HepG2 (cell line): Measurements from ENCODE around the gene MMS19. TPM values are rescaled to one million over a fixed set of nuclear protein-coding genes. Genes with fewer than 3 reads are reported as not detected.

ENCODE experiments used
- ATAC-seq: fragments of 200-7000 bp; cut with Tn5 transposase; 3 replicates; pipeline ENCODE4 v1.9.1; 2020; ENCODE audit warnings: mild to moderate bottlenecking, moderate library complexity
- Bru-seq: library from RNA; stranded (reverse); fragments of 400-500 nt; gene quantifications from one replicate; lab custom pipeline; 2021; lab: Mats Ljungman, UMichigan
- BruChase-seq, 2 experiments: library from RNA; stranded (reverse); fragments of 400-500 nt; gene quantifications; one replicate each; lab custom pipeline; 2021; lab: Mats Ljungman, UMichigan
- BruUV-seq: library from RNA; stranded (reverse); fragments of 400-500 nt; replicated peaks from 2 replicates; lab custom pipeline; 2021; lab: Mats Ljungman, UMichigan
- CTCF ChIA-PET: fragments of 300-600 bp; formaldehyde crosslinking; extraction: SDS; loops from one replicate; lab custom pipeline; 2021; ENCODE audit warnings: low total read pairs, inconsistent platforms, low intra/inter-chr PET ratio; lab: Yijun Ruan, JAX
- POLR2A ChIA-PET: fragments of 350-600 bp; sonication (Branson Sonifier 250); formaldehyde crosslinking; loops from one replicate; lab custom pipeline; 2020; ENCODE audit warnings: antibody characterized with exemption, inconsistent platforms; lab: Yijun Ruan, JAX
- DNase-seq: peaks from one replicate; pipeline ENCODE4 v3.0.0-alpha.2; 2015; ENCODE audit warnings: low spot score
- FAIRE-seq: peaks from 3 replicates; lab custom pipeline; 2011; peaks lifted over from hg19 to GRCh38; lab: Jason Lieb, UNC
- H2AFZ ChIP-seq: one replicate; pipeline ENCODE4 v1.6.1; 2011; ENCODE audit warnings: low read length, inconsistent platforms
- H3K27ac ChIP-seq: fragments of 300-600 bp; 3 replicates; pipeline ENCODE4 v1.8.0; 2011; ENCODE audit warnings: mixed run types, mild to moderate bottlenecking, mixed read lengths, low read length, inconsistent platforms; ENCODE audit not compliant: insufficient read depth; ENCODE audit errors: extremely low read length
- H3K27me3 ChIP-seq, 2 experiments: fragments of 200-600 bp in 1 of 2; 2 replicates in 1 of 2; 3 replicates in 1 of 2; pipeline versions ENCODE4 v1.6.0 to v1.8.0; 2011; ENCODE audit warnings: low read length in 2 of 2, mild to moderate bottlenecking in 2 of 2, moderate library complexity in 2 of 2, inconsistent platforms in 1 of 2; ENCODE audit not compliant: insufficient read depth in 2 of 2, control insufficient read depth in 1 of 2
- H3K36me3 ChIP-seq, 2 experiments: fragments of 200-600 bp in 1 of 2; replicated peaks in 1 of 2; 2 replicates in 1 of 2; 3 replicates in 1 of 2; pipeline versions ENCODE4 v1.5.1 to v1.8.0; 2011; ENCODE audit warnings: low read length in 2 of 2, inconsistent platforms in 1 of 2; ENCODE audit not compliant: insufficient read depth in 2 of 2, control insufficient read depth in 1 of 2
- H3K4me1 ChIP-seq: 2 replicates; pipeline ENCODE4 v1.5.1; 2012; ENCODE audit warnings: low read length, inconsistent platforms; ENCODE audit not compliant: insufficient read depth
- H3K4me2 ChIP-seq: 2 replicates; pipeline ENCODE4 v1.6.0; 2011; ENCODE audit warnings: low read depth, low read length, inconsistent platforms
- H3K4me3 ChIP-seq, 3 experiments: fragments of 200-600 bp in 1 of 3; sonication (generic), shearing (Covaris generic) in 1 of 3; replicated peaks in 1 of 3; 2 replicates each; pipeline ENCODE4 v1.5.1; 2011 to 2016; ENCODE audit warnings: low read length in 3 of 3, inconsistent platforms in 2 of 3, low read depth in 2 of 3, mild to moderate bottlenecking in 2 of 3, control low read depth in 1 of 3, mixed read lengths in 1 of 3; ENCODE audit not compliant: insufficient read depth in 1 of 3
- H3K79me2 ChIP-seq: one replicate; pipeline ENCODE4 v1.6.1; 2011; ENCODE audit warnings: low read length, inconsistent platforms; ENCODE audit not compliant: insufficient read depth
- H3K9ac ChIP-seq: 2 replicates; pipeline ENCODE4 v1.6.0; 2011; ENCODE audit warnings: mild to moderate bottlenecking, low read depth, low read length, inconsistent platforms; ENCODE audit not compliant: insufficient read depth
- H3K9me3 ChIP-seq: 2 replicates; pipeline ENCODE4 v1.5.1; 2012; ENCODE audit warnings: mild to moderate bottlenecking, low read length
- H4K20me1 ChIP-seq: 2 replicates; pipeline ENCODE4 v1.6.0; 2011; ENCODE audit warnings: inconsistent platforms, mild to moderate bottlenecking, low read length, moderate library complexity; ENCODE audit not compliant: insufficient read depth
- AHDC1 ChIP-seq: sonication (generic); formaldehyde crosslinking; IDR thresholded peaks from 2 replicates; pipeline ENCODE4 v1.5.1; 2020; ENCODE audit warnings: mild to moderate bottlenecking, missing genetic modification reagents, borderline replicate concordance
- ARHGAP35 ChIP-seq: sonication (generic); formaldehyde crosslinking; IDR thresholded peaks from 2 replicates; pipeline ENCODE4 v1.9.0; 2022; ENCODE audit warnings: mild to moderate bottlenecking, inconsistent platforms, moderate library complexity, missing genetic modification reagents, borderline replicate concordance
- CHD2 ChIP-seq: IDR thresholded peaks from 2 replicates; pipeline ENCODE4 v1.6.1; 2011; ENCODE audit warnings: low read depth, low read length, improper control_type of control experiment
- PRPF4 ChIP-seq: fragments of 200-400 bp; formaldehyde crosslinking; IDR thresholded peaks from 2 replicates; pipeline ENCODE4 v1.6.1; 2016; ENCODE audit warnings: low read length, low read depth; ENCODE audit not compliant: poor library complexity, severe bottlenecking
- ZNF577 ChIP-seq: sonication (generic); formaldehyde crosslinking; IDR thresholded peaks from 2 replicates; pipeline ENCODE4 v1.4.0; 2020; ENCODE audit warnings: mild to moderate bottlenecking, low read depth, missing genetic modification reagents, borderline replicate concordance
- ZNF652 ChIP-seq: IDR thresholded peaks from 2 replicates; pipeline ENCODE4 v1.6.1; 2016; ENCODE audit warnings: low read depth, borderline replicate concordance
- WGBS: methylation state at CpG from one replicate; pipeline ENCODE4 v1.1.6; 2017; ENCODE audit warnings: low lambda C conversion rate; 5-methylcytosine and 5-hydroxymethylcytosine counted together
- in situ Hi-C: cut with HindIII; loops from 2 replicates; pipeline ENCODE4 v1.10.0; 2017; ENCODE audit warnings: low pct_unique_long_range_greater_than_20kb; ENCODE audit not compliant: extremely low pct_ligation_motif_present
- intact Hi-C: fragments of 100-400 bp; cut with micrococcal nuclease; formaldehyde crosslinking; loops from one replicate; pipeline ENCODE4 v1.10.0; 2022; ENCODE audit not compliant: unreplicated experiment
- long read RNA-seq, 2 experiments: library from RNA in 1 of 2; library from polyadenylated mRNA in 1 of 2; stranded (forward) in 1 of 2; unstranded in 1 of 2; transcript quantifications; one replicate each; pipeline ENCODE4 v2.0.0, GENCODE V29; 2019 to 2022
- polyA minus RNA-seq, 3 experiments: library from RNA; depleted of rRNA, polyadenylated mRNA; stranded (reverse); fragments of >200 nt; gene quantifications; 2 replicates each; pipeline ENCODE4 v1.2.3, GENCODE V29; 2011; ENCODE audit warnings: low replicate concordance in 1 of 3
- polyA plus RNA-seq, 8 experiments: library from polyadenylated mRNA; depleted of rRNA in 3 of 8; stranded (reverse) in 7 of 8; unstranded in 1 of 8; fragments of >200 nt; fragmentation: Illumina TruSeq in 4 of 8; extraction: Trizol in 4 of 8; gene quantifications; 2 replicates each; pipeline versions ENCODE4 v1.2.1 to v1.2.3, GENCODE V29; 2011 to 2016; ENCODE audit warnings: low read depth in 4 of 8, missing spikeins in 1 of 8, mixed read lengths in 1 of 8; ENCODE audit not compliant: insufficient read depth in 1 of 8
- total RNA-seq, 5 experiments: library from RNA; depleted of rRNA; stranded (reverse); fragments of >200 nt; fragmentation: Illumina TruSeq; extraction: Trizol; gene quantifications; 2 replicates each; pipeline ENCODE4 v1.2.3, GENCODE V29; 2016; ENCODE audit warnings: low read depth in 1 of 5
- TF ChIP-seq, protein P1 (sequence below): fragments of 450-650 bp; IDR thresholded peaks from 2 replicates; pipeline ENCODE4 v1.6.1; 2017
- TF ChIP-seq, protein P2 (sequence below): sonication (generic); formaldehyde crosslinking; IDR thresholded peaks from 2 replicates; pipeline ENCODE4 v1.5.0; 2020; ENCODE audit warnings: missing genetic modification reagents

MMS19 gene
- 76.4 and 95.9 TPM in 2 replicates for total RNA-seq (2016; rRNA removed; fragmentation: Illumina TruSeq; extraction: Trizol)
- total RNA-seq (2016; cell fraction: cytosol; rRNA removed; fragmentation: Illumina TruSeq; extraction: Trizol; ENCODE audit: low read depth) = 27.5 and 31.1 TPM in 2 replicates
- 79.3 and 88.8 TPM in 2 replicates for total RNA-seq (2016; cell fraction: insoluble cytoplasmic fraction; rRNA removed; fragmentation: Illumina TruSeq; extraction: Trizol)
- 38.8 and 43.6 TPM in 2 replicates for total RNA-seq (2016; cell fraction: membrane; rRNA removed; fragmentation: Illumina TruSeq; extraction: Trizol)
- total RNA-seq (2016; cell fraction: nucleus; rRNA removed; fragmentation: Illumina TruSeq; extraction: Trizol) = 62.7 and 83.1 TPM in 2 replicates
- polyA plus RNA-seq (2011; rRNA removed) = 106 and 107 TPM in 2 replicates
- polyA plus RNA-seq (2011; cell fraction: cytosol; rRNA removed) = 89.6 and 111 TPM in 2 replicates
- 266 and 333 TPM in 2 replicates for polyA plus RNA-seq (2011; cell fraction: nucleus; rRNA removed)
- polyA plus RNA-seq (2012) = 58.1 and 64.4 TPM in 2 replicates
- 12.2 and 14.0 TPM in 2 replicates for polyA plus RNA-seq (2016; cell fraction: cytosol; fragmentation: Illumina TruSeq; extraction: Trizol; ENCODE audit: low read depth)
- 75.8 and 88.6 TPM in 2 replicates for polyA plus RNA-seq (2016; cell fraction: insoluble cytoplasmic fraction; fragmentation: Illumina TruSeq; extraction: Trizol; ENCODE audit: low read depth)
- polyA plus RNA-seq (2016; cell fraction: membrane; fragmentation: Illumina TruSeq; extraction: Trizol; ENCODE audit: low read depth) = 26.7 and 29.6 TPM in 2 replicates
- polyA plus RNA-seq (2016; cell fraction: nucleus; fragmentation: Illumina TruSeq; extraction: Trizol; ENCODE audit: insufficient read depth, low read depth) = 128 and 129 TPM in 2 replicates
- polyA minus RNA-seq (2011; rRNA and poly(A)+ RNA removed; ENCODE audit: low replicate concordance) = 188 and 392 TPM in 2 replicates
- 76.6 and 90.0 TPM in 2 replicates for polyA minus RNA-seq (2011; cell fraction: cytosol; rRNA and poly(A)+ RNA removed)
- 109 and 123 TPM in 2 replicates for polyA minus RNA-seq (2011; cell fraction: nucleus; rRNA and poly(A)+ RNA removed)
- percentile 80 among the genes with signal in this experiment for Bru-seq, nascent RNA
- percentile 80 among the genes with signal in this experiment for BruChase-seq, experiment 1, labeled RNA remaining after a 6-hour chase
- percentile 81 among the genes with signal in this experiment for BruChase-seq, experiment 2, labeled RNA remaining after a 2-hour chase
- long read RNA-seq, experiment 1, transcript MMS19-209 (31 exons, 3,797 nt) = major isoform, 12 of 23 reads
- long read RNA-seq, experiment 1, partial matches to known transcripts = 1 of 23 reads
- long read RNA-seq, experiment 1, other reads (novel, unspliced or antisense) = 10 of 23 reads
- long read RNA-seq, experiment 2, transcript MMS19-209 (31 exons, 3,797 nt) = major isoform, 34 of 121 reads
- long read RNA-seq, experiment 2, partial matches to known transcripts = 30 of 121 reads
- long read RNA-seq, experiment 2, other reads (novel, unspliced or antisense) = 53 of 121 reads

- peak; percentile 93 for DNase-seq
- Histone ChIP-seq H2AFZ (no peak within 1 kb of the TSS), H3K4me1 (peaks cover 61% of the 10 kb centered on the region), H3K27me3 (no peaks in the 10 kb centered on the region; a peak in 1 of 5 replicates), H4K20me1 (peaks cover 24% of the 10 kb centered on the region), H3K36me3 (peaks cover 2 to 4% of the 10 kb centered on the region in 2 experiments; a peak in 3 of 5 replicates), H3K79me2 (peaks cover 52% of the 10 kb centered on the region), H3K9me3 (no peaks in the 10 kb centered on the region), H3K4me2 (peak within 1 kb of the TSS; percentile 91), H3K9ac (peak within 1 kb of the TSS; percentile 92), H3K27ac (peak within 1 kb of the TSS; percentile 90), H3K4me3 (peak within 1 kb of the TSS; percentile 67 to 90 (median 89))
- CTCF ChIA-PET = no interaction called here
- BruUV-seq = TSS peak; percentile 65
- ATAC-seq = peak; percentile 76
- in situ Hi-C loops (no loop called here), intact Hi-C loops (loop anchor here (2.0 kb wide), 1 partner anchor 55 kb away; no protein-coding TSS in a partner anchor)
- WGBS = under 1% methylated on average over 23 of the region's 73 CpGs
- POLR2A ChIA-PET = interaction anchor here (0.7 to 1.7 kb wide), 11 partner anchors 10 to 189 kb away, joined by 3 to 5 read pairs (median 4); partner anchors contain the start of gene AVPI1
- FAIRE-seq = peak; percentile 72
- TF ChIP-seq, protein P1, sequence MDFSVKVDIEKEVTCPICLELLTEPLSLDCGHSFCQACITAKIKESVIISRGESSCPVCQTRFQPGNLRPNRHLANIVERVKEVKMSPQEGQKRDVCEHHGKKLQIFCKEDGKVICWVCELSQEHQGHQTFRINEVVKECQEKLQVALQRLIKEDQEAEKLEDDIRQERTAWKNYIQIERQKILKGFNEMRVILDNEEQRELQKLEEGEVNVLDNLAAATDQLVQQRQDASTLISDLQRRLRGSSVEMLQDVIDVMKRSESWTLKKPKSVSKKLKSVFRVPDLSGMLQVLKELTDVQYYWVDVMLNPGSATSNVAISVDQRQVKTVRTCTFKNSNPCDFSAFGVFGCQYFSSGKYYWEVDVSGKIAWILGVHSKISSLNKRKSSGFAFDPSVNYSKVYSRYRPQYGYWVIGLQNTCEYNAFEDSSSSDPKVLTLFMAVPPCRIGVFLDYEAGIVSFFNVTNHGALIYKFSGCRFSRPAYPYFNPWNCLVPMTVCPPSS = no peak
- no peak for TF ChIP-seq CHD2
- TF ChIP-seq ARHGAP35 = peak; percentile 89; the same call in 1 of the 2 replicates
- TF ChIP-seq, protein P2, sequence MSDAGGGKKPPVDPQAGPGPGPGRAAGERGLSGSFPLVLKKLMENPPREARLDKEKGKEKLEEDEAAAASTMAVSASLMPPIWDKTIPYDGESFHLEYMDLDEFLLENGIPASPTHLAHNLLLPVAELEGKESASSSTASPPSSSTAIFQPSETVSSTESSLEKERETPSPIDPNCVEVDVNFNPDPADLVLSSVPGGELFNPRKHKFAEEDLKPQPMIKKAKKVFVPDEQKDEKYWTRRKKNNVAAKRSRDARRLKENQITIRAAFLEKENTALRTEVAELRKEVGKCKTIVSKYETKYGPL (CRISPR knock-in tag) = no peak
- no peak for TF ChIP-seq ZNF652 (CRISPR knock-in tag)
- no peak for TF ChIP-seq PRPF4
- no peak for TF ChIP-seq AHDC1 (CRISPR knock-in tag)
- no peak for TF ChIP-seq ZNF577 (CRISPR knock-in tag)
These were observed at the start of gene MMS19 for GRCh38 chr10:97498076-97498840. MMS19 (minus strand) TSS chr10:97498422; CDS start chr10:97498384, 38 bp downstream.
